Panc1 (cell line): ENCODE measurements around the gene FAM50B. TPM values are rescaled to one million over a fixed set of nuclear protein-coding genes. Genes with fewer than 3 reads are reported as not detected.

Source experiments
- ATAC-seq: fragments of 200-7000 bp; cut with Tn5 transposase; 2 replicates; pipeline ENCODE4 v1.9.1; 2020; ENCODE audit warnings: mild to moderate bottlenecking, moderate library complexity
- BruUV-seq: library from RNA; stranded (reverse); fragments of 400-500 nt; replicated peaks from 2 replicates; lab custom pipeline; 2021; lab: Mats Ljungman, UMichigan
- CTCF ChIA-PET: fragments of 300-600 bp; sonication (Branson Sonifier 250); formaldehyde crosslinking; loops from one replicate; lab custom pipeline; 2022; ENCODE audit warnings: antibody characterized with exemption; lab: Charles Lee
- POLR2A ChIA-PET: fragments of 300-600 bp; sonication (Branson Sonifier 250); formaldehyde crosslinking; loops from one replicate; lab custom pipeline; 2022; ENCODE audit warnings: antibody characterized with exemption; lab: Charles Lee
- DNase-seq: peaks from one replicate; pipeline ENCODE4 v3.0.0-alpha.2; 2010; ENCODE audit warnings: low read depth, low spot score
- H3K27ac ChIP-seq: 2 replicates; pipeline ENCODE4 v1.5.1; 2011; ENCODE audit warnings: mild to moderate bottlenecking, low read length, inconsistent platforms
- H3K27me3 ChIP-seq: fragments of 200-500 bp; sonication (Bioruptor generic); 2 replicates; pipeline ENCODE4 v1.6.0; 2014; ENCODE audit warnings: low read length, inconsistent platforms; ENCODE audit not compliant: control insufficient read depth, insufficient read depth
- H3K36me3 ChIP-seq: fragments of 200-500 bp; sonication (Bioruptor generic); 2 replicates; pipeline ENCODE4 v1.5.1; 2014; ENCODE audit warnings: inconsistent platforms, mild to moderate bottlenecking, low read length, moderate library complexity; ENCODE audit not compliant: control insufficient read depth, insufficient read depth
- H3K4me1 ChIP-seq: 2 replicates; pipeline ENCODE4 v1.5.1; 2011; ENCODE audit warnings: inconsistent platforms, mild to moderate bottlenecking, low read length, moderate library complexity; ENCODE audit not compliant: control insufficient read depth, insufficient read depth
- H3K4me3 ChIP-seq, 2 experiments: 2 replicates each; pipeline ENCODE4 v1.5.1; 2011 to 2012; ENCODE audit warnings: low read depth in 2 of 2, low read length in 2 of 2, mild to moderate bottlenecking in 2 of 2, inconsistent platforms in 1 of 2, moderate library complexity in 1 of 2
- H3K9me3 ChIP-seq: fragments of 200-500 bp; sonication (Bioruptor generic); 2 replicates; pipeline ENCODE4 v1.5.1; 2014; ENCODE audit warnings: low read depth, mild to moderate bottlenecking, inconsistent platforms, low read length, moderate library complexity; ENCODE audit not compliant: control insufficient read depth, insufficient read depth
- CTCF ChIP-seq: fragments of 450-650 bp; IDR thresholded peaks from 2 replicates; pipeline ENCODE4 v1.5.1; 2017; ENCODE audit warnings: mild to moderate bottlenecking
- POLR2AphosphoS5 ChIP-seq: IDR thresholded peaks from 2 replicates; pipeline ENCODE4 v1.6.1; 2012; ENCODE audit warnings: mild to moderate bottlenecking, low read depth, low read length, moderate library complexity
- SIN3A ChIP-seq: IDR thresholded peaks from 2 replicates; pipeline ENCODE4 v1.6.1; 2012; ENCODE audit warnings: low read depth, mild to moderate bottlenecking, low read length, moderate library complexity, borderline replicate concordance; ENCODE audit not compliant: insufficient read depth
- TCF7L2 ChIP-seq: IDR thresholded peaks from 2 replicates; pipeline ENCODE4 v1.6.1; 2011; ENCODE audit warnings: mild to moderate bottlenecking, low read depth, low read length, inconsistent platforms
- in situ Hi-C: cut with HindIII; loops from 2 replicates; pipeline ENCODE4 v1.10.0; 2016; ENCODE audit warnings: low sequenced_read_pairs, low pct_unique_long_range_greater_than_20kb
- intact Hi-C: fragments of 100-400 bp; cut with micrococcal nuclease; formaldehyde crosslinking; loops from one replicate; pipeline ENCODE4 v1.10.0; 2022; ENCODE audit not compliant: unreplicated experiment
- total RNA-seq: library from RNA; stranded (reverse); gene quantifications from one replicate; pipeline ENCODE4 v1.2.1, GENCODE V29; 2021; ENCODE audit not compliant: unreplicated experiment
- TF ChIP-seq, protein P1 (sequence below), 2 experiments: IDR thresholded peaks; 2 replicates each; pipeline ENCODE4 v1.6.1; 2011 to 2012; ENCODE audit warnings: low read depth in 2 of 2, control low read depth in 1 of 2, low read length in 1 of 2, mild to moderate bottlenecking in 1 of 2, moderate library complexity in 1 of 2; ENCODE audit not compliant: insufficient read depth in 1 of 2

Gene FAM50B
- total RNA-seq, 1 experiment from 2014 or later, result not detected

GRCh38 chr6:3859878-3860552, 10.8 kb downstream of the FAM50B start:
- Histone ChIP-seq H3K9me3 (0 out of 2 replicates have a peak, but pooled peaks cover under 1% of the 10 kb centered on the region), H3K4me3 (no peak overlapping the region), H3K4me1 (no peaks in the 10 kb centered on the region), H3K27ac (no peak overlapping the region), H3K36me3 (no peaks in the 10 kb centered on the region), H3K27me3 (no peaks in the 10 kb centered on the region)
- DNase-seq (no peak), ATAC-seq (no peak)
- in situ Hi-C loops, result no loop called here
- TF ChIP-seq CTCF (no peak), SIN3A (no peak), TCF7L2 (no peak), POLR2AphosphoS5 (no peak)
- TF ChIP-seq, protein P1, sequence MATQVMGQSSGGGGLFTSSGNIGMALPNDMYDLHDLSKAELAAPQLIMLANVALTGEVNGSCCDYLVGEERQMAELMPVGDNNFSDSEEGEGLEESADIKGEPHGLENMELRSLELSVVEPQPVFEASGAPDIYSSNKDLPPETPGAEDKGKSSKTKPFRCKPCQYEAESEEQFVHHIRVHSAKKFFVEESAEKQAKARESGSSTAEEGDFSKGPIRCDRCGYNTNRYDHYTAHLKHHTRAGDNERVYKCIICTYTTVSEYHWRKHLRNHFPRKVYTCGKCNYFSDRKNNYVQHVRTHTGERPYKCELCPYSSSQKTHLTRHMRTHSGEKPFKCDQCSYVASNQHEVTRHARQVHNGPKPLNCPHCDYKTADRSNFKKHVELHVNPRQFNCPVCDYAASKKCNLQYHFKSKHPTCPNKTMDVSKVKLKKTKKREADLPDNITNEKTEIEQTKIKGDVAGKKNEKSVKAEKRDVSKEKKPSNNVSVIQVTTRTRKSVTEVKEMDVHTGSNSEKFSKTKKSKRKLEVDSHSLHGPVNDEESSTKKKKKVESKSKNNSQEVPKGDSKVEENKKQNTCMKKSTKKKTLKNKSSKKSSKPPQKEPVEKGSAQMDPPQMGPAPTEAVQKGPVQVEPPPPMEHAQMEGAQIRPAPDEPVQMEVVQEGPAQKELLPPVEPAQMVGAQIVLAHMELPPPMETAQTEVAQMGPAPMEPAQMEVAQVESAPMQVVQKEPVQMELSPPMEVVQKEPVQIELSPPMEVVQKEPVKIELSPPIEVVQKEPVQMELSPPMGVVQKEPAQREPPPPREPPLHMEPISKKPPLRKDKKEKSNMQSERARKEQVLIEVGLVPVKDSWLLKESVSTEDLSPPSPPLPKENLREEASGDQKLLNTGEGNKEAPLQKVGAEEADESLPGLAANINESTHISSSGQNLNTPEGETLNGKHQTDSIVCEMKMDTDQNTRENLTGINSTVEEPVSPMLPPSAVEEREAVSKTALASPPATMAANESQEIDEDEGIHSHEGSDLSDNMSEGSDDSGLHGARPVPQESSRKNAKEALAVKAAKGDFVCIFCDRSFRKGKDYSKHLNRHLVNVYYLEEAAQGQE (IDR thresholded peaks at IDR 0.05; ENCODE audit: insufficient read depth in 1 of 2, low read depth in 2 of 2, low read length in 1 of 2), result no peak
- POLR2A ChIA-PET, result no interaction called here
- BruUV-seq, result no TSS peak
- CTCF ChIA-PET, result no interaction called here
- intact Hi-C loops, result no loop called here

- CTCF ChIA-PET, result interaction anchor here (0.5 kb wide), 1 partner anchor 125 kb away, joined by 3 read pairs; no protein-coding TSS in a partner anchor
- no peaks in the 10 kb centered on the region for H3K36me3 ChIP-seq
- POLR2A ChIA-PET, result no interaction called here
- ATAC-seq (no peak), DNase-seq (no peak)
- in situ Hi-C loops (no loop called here), intact Hi-C loops (no loop called here)
- no peaks in the 10 kb centered on the region for H3K4me1 ChIP-seq
- no TSS peak for BruUV-seq
- TF ChIP-seq SIN3A (no peak), POLR2AphosphoS5 (no peak), TCF7L2 (no peak), CTCF (no peak)
- TF ChIP-seq, protein P1 (IDR thresholded peaks at IDR 0.05; ENCODE audit: insufficient read depth in 1 of 2, low read depth in 2 of 2, low read length in 1 of 2), result no peak
- no peak overlapping the region for H3K4me3 ChIP-seq
- H3K27me3 ChIP-seq, result no peaks in the 10 kb centered on the region
- 0 out of 2 replicates have a peak, but pooled peaks cover 4% of the 10 kb centered on the region for H3K9me3 ChIP-seq
- no peak overlapping the region for H3K27ac ChIP-seq
These were observed 12.3 kb downstream of the FAM50B start for GRCh38 chr6:3861424-3861823.
